Sigmoid colon (tissue), 7 donors: ENCODE measurements around the gene ZNF385C. TPM values are rescaled to one million over a fixed set of nuclear protein-coding genes. Genes with fewer than 3 reads are reported as not detected.

Source experiments
- DNase-seq: peaks from one replicate; pipeline ENCODE4 v3.0.0-alpha.2; 2019
- H3K27ac ChIP-seq, 4 donors: fragments of 200-600 bp; sonication (generic); one replicate each; pipeline ENCODE4 v1.5.1; 2016 to 2019; ENCODE audit warnings: mild to moderate bottlenecking in 1 of 4
- H3K27me3 ChIP-seq, 3 donors: fragments of 200-600 bp; sonication (generic); one replicate each; pipeline ENCODE4 v1.5.1; 2019; ENCODE audit warnings: mild to moderate bottlenecking in 1 of 3
- H3K36me3 ChIP-seq, 4 donors: fragments of 200-600 bp; sonication (generic); one replicate each; pipeline ENCODE4 v1.5.1; 2016 to 2019
- H3K4me1 ChIP-seq, 4 donors: fragments of 200-600 bp; sonication (generic); one replicate each; pipeline ENCODE4 v1.5.1; 2017 to 2019
- H3K4me3 ChIP-seq, 4 donors: fragments of 200-600 bp; sonication (generic); one replicate each; pipeline ENCODE4 v1.5.1; 2017 to 2019; ENCODE audit warnings: mild to moderate bottlenecking in 2 of 4, moderate library complexity in 1 of 4
- H3K9me3 ChIP-seq, 4 donors: fragments of 200-600 bp in 3 of 4; sonication (generic) in 3 of 4; one replicate each; pipeline versions ENCODE4 v1.5.1 to v1.6.1; 2013 to 2019
- CTCF ChIP-seq, 4 experiments: fragments of 450-650 bp in 3 of 4; fragments of 200-600 bp in 1 of 4; IDR thresholded peaks; one replicate each; pipeline ENCODE4 v1.5.1; 2016 to 2019; ENCODE audit warnings: antibody characterized with exemption in 4 of 4, mild to moderate bottlenecking in 3 of 4, moderate library complexity in 2 of 4
- EP300 ChIP-seq, 4 donors: sonication (generic); formaldehyde crosslinking; IDR thresholded peaks; one replicate each; pipeline ENCODE4 v1.6.1; 2017; ENCODE audit warnings: antibody characterized with exemption in 4 of 4
- POLR2A ChIP-seq, 2 donors: fragments of 450-650 bp; IDR thresholded peaks; one replicate each; pipeline ENCODE4 v1.6.1; 2016; ENCODE audit warnings: antibody characterized with exemption in 2 of 2, mild to moderate bottlenecking in 2 of 2, moderate library complexity in 2 of 2
- POLR2AphosphoS5 ChIP-seq, 4 donors: sonication (generic); formaldehyde crosslinking; IDR thresholded peaks; one replicate each; pipeline ENCODE4 v1.6.1; 2017; ENCODE audit warnings: antibody characterized with exemption in 4 of 4
- WGBS, 2 donors: extraction: QIAGEN DNeasy Blood & Tissue Kit; methylation state at CpG; one replicate each; pipeline ENCODE4 v1.1.7; 2013; 5-methylcytosine and 5-hydroxymethylcytosine counted together
- intact Hi-C: fragments of 100-400 bp; cut with DNase I; formaldehyde crosslinking; loops from one replicate; pipeline ENCODE4 v1.15.1; 2023
- polyA plus RNA-seq, 3 donors: library from polyadenylated mRNA; stranded (reverse); fragments of 200-250 nt; gene quantifications; one replicate each; pipeline ENCODE4 v1.2.3, GENCODE V29; 2013
- total RNA-seq, 4 donors: library from RNA; depleted of rRNA; stranded (reverse); fragments of >200 nt; gene quantifications; one replicate each; pipeline ENCODE4 v1.1.0, GENCODE V29; 2016
- donor health status: healthy with polysubstance abuse.
- donor health status: Bipolar disorder and iron deficiency.
- donor health status: healthy.

Gene ZNF385C
- total and polyA plus RNA-seq, 7 donors: 0.33 to 0.60 (median 0.42) TPM; not detected in 4

GRCh38 chr17:42018988-42019387, 79.3 kb downstream of the ZNF385C start:
- TF ChIP-seq CTCF (IDR thresholded peaks at IDR 0.05): no peak
- TF ChIP-seq POLR2AphosphoS5 (IDR thresholded peaks at IDR 0.05): no peak
- no peak for TF ChIP-seq POLR2A (IDR thresholded peaks at IDR 0.05)
- no peak for TF ChIP-seq EP300 (IDR thresholded peaks at IDR 0.05)
- WGBS, 2 donors: 91 to 96% methylated on average over 4 of the region's 4 CpGs
- H3K4me1 ChIP-seq: peaks cover 0 to 62% (median 46%) of the 10 kb centered on the region in 4 donors
- no peak overlapping the region for H3K27ac ChIP-seq
- H3K27me3 ChIP-seq: no peaks in the 10 kb centered on the region
- H3K9me3 ChIP-seq: no peaks in the 10 kb centered on the region
- peaks cover 10 to 27% (median 18%) of the 10 kb centered on the region in 4 donors for H3K36me3 ChIP-seq
- no peak overlapping the region for H3K4me3 ChIP-seq
- intact Hi-C loops: no loop called here
- no peak for DNase-seq

DNA sequence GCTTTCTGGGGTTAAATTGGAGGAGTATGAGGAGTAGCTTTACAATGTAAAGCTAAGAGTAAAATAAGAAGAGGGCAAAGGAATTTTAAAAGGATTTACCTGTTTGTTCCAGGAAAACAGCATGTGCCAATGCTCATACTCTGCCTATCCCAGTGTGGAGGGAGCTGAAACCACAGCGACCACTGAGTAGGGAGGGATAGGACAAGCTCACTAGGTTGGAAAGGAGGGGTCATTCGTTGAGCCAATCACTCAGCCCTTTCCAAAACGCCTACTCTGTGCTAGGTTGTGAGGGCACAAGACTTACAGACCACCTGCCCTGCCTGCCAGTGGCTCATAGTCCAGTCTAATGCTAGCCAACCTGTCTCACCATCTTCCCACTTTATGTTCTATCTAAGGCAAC, 79.9 kb downstream of the ZNF385C start:
- Histone ChIP-seq H3K36me3 (peaks cover 4 to 20% (median 11%) of the 10 kb centered on the region in 4 donors), H3K9me3 (no peaks in the 10 kb centered on the region), H3K4me3 (peak overlapping the region in 3 of 4 donors; percentile 78 to 90 (median 84)), H3K4me1 (peaks cover 0 to 68% (median 50%) of the 10 kb centered on the region in 4 donors), H3K27ac (peak overlapping the region; percentile 89 to 93 (median 92)), H3K27me3 (no peaks in the 10 kb centered on the region)
- TF ChIP-seq POLR2A (IDR thresholded peaks at IDR 0.05): no peak
- no peak for TF ChIP-seq CTCF (IDR thresholded peaks at IDR 0.05)
- no peak for TF ChIP-seq POLR2AphosphoS5 (IDR thresholded peaks at IDR 0.05)
- TF ChIP-seq EP300 (IDR thresholded peaks at IDR 0.05): no peak
- 44 to 46% methylated on average over 3 of the region's 3 CpGs for WGBS, 2 donors
- no peak for DNase-seq
- intact Hi-C loops: no loop called here

DNA sequence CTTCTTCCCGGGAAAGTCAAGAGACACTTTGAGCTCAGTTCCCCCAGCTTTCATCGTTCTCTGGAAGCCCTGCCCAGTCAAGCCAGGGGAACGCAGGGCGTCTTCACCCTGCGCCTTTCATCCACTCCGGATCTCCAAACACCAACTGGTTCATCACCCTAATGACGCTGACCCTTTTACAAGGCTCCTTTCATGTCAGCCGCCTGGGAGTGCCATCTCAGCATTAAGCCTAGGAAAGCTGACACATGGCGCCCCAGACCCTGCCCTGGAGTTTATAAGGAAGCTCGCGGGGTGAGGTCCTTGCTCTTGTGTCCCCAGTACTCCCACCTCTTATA, 80.4 kb downstream of the ZNF385C start:
- no peak for DNase-seq
- peaks cover 0 to 73% (median 55%) of the 10 kb centered on the region in 4 donors for H3K4me1 ChIP-seq
- H3K27ac ChIP-seq: peak overlapping the region; percentile 89 to 93 (median 92)
- peaks cover 3 to 15% (median 8%) of the 10 kb centered on the region in 4 donors for H3K36me3 ChIP-seq
- no peaks in the 10 kb centered on the region for H3K9me3 ChIP-seq
- no peaks in the 10 kb centered on the region for H3K27me3 ChIP-seq
- peak overlapping the region; percentile 53 to 90 (median 81) for H3K4me3 ChIP-seq
- intact Hi-C loops: loop anchor here (2.0 kb wide), 1 partner anchor 51 kb away; the partner anchor contains the start of gene CNP
- WGBS, 2 donors: 3 to 5% methylated on average over 11 of the region's 11 CpGs
- TF ChIP-seq EP300 (IDR thresholded peaks at IDR 0.05) (no peak), CTCF (IDR thresholded peaks at IDR 0.05) (no peak), POLR2AphosphoS5 (IDR thresholded peaks at IDR 0.05) (no peak), POLR2A (IDR thresholded peaks at IDR 0.05) (no peak)

DNA sequence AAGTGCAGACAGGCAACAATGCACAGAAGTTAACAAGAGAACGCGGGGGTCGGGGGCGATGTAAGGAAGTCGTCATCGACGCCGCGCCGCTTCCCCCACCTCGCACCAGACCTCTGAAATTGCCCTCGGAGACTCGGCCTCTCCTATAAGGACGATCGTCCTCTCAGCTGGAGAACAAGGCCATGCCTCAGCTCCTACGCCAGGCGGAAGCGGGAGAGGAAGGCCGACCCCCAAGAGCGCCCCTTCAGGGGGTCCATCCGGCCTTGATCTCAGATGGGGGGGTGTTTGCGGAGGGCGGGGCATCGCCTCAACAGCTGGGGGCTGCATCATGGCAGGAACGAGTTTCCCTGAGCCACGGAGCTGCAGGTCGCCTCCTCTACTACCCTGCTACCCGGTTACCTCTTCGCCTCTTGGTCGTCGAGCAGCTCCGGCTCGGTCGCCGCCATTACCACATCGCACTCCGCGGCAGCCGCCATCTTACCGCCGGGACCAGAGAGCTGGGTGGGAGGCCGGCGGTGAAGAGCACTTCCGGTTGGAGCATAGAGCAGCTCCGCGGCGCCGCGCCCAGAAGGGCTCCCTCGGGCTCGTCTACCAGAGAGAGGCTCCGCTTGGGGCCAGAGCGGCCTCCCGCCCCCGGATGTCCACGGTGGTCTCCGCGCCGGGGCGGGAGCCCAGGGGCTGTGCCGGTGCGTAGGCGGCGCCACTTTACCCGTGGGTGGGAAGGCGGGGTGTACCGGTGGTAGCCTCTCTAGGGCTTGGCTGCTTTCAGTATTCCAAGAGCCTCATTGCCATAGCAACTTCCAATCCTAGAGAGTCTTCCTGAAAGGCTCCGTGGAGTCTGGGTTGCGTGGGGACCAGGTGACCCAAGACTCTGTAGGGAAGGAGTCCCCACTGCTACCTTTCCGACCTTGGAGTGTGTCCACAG, 81.1 kb downstream of the ZNF385C start, which contains the start of gene DNAJC7:
TSS of gene DNAJC7 (minus strand) at position 499 of the 925 bp plus-strand sequence. CDS start at position 476, 23 bp downstream.
- Histone ChIP-seq H3K4me3 (peak within 1 kb of the TSS; percentile 53 to 90 (median 81)), H3K27me3 (no peaks in the 10 kb centered on the region)

More for the DNA sequence above, 81.1 kb downstream of the ZNF385C start, which contains the start of gene DNAJC7:
- peak within 1 kb of the TSS; percentile 89 to 93 (median 92) for H3K27ac ChIP-seq
- H3K36me3 ChIP-seq: peaks cover under 1 to 9% (median 2%) of the 10 kb centered on the region in 4 donors
- no peaks in the 10 kb centered on the region for H3K9me3 ChIP-seq
- peak; percentile 96 for DNase-seq
- TF ChIP-seq POLR2AphosphoS5 (IDR thresholded peaks at IDR 0.05) (peak; percentile 45 to 81 (median 77)), CTCF (IDR thresholded peaks at IDR 0.05) (no peak), EP300 (IDR thresholded peaks at IDR 0.05) (no peak), POLR2A (IDR thresholded peaks at IDR 0.05) (peak; percentile 29 to 40)
- peaks cover 0 to 77% (median 61%) of the 10 kb centered on the region in 4 donors for H3K4me1 ChIP-seq
- 0% methylated on average over 70 of the region's 70 CpGs for WGBS, 2 donors
- intact Hi-C loops: loop anchor here (2.0 kb wide), 1 partner anchor 50 kb away; the partner anchor contains the start of gene CNP
